Mesothelial cell of epicardium (in vitro differentiated cells): Measurements from ENCODE around the gene AKNA. TPM values are rescaled to one million over a fixed set of nuclear protein-coding genes. Genes with fewer than 3 reads are reported as not detected.

ENCODE experiments used
- DNase-seq, 2 experiments: peaks; one replicate each; pipeline ENCODE4 v3.0.0; 2021; ENCODE audit warnings: low spot score in 2 of 2; ENCODE audit not compliant: unreplicated experiment in 2 of 2
- H3K27ac Mint-ChIP-seq: 2 replicates; pipeline ENCODE4 v1.8.0; 2021; ENCODE audit warnings: mixed read lengths
- H3K27me3 Mint-ChIP-seq: 2 replicates; pipeline ENCODE4 v1.8.0; 2021; ENCODE audit warnings: low read depth, mixed read lengths
- H3K36me3 Mint-ChIP-seq: 2 replicates; pipeline ENCODE4 v1.8.0; 2021; ENCODE audit warnings: mixed read lengths
- H3K4me1 Mint-ChIP-seq: 2 replicates; pipeline ENCODE4 v1.8.0; 2021; ENCODE audit warnings: mixed read lengths
- H3K4me3 Mint-ChIP-seq: 2 replicates; pipeline ENCODE4 v1.8.0; 2021; ENCODE audit warnings: mild to moderate bottlenecking, moderate library complexity, mixed read lengths
- H3K9me3 Mint-ChIP-seq: 2 replicates; pipeline ENCODE4 v1.8.0; 2021; ENCODE audit warnings: mixed read lengths
- total RNA-seq: library from RNA; stranded (reverse); gene quantifications from 3 replicates; pipeline ENCODE4 v1.2.1, GENCODE V29; 2021
- TF ChIP-seq, protein P1 (sequence below): fragments of 200-600 bp; sonication (generic); IDR thresholded peaks from one replicate; pipeline ENCODE4 v1.5.0; 2021; ENCODE audit warnings: antibody characterized with exemption; ENCODE audit not compliant: unreplicated experiment

Gene AKNA
- total RNA-seq, 1 donor from 2014 or later, result 23.1 TPM

DNA sequence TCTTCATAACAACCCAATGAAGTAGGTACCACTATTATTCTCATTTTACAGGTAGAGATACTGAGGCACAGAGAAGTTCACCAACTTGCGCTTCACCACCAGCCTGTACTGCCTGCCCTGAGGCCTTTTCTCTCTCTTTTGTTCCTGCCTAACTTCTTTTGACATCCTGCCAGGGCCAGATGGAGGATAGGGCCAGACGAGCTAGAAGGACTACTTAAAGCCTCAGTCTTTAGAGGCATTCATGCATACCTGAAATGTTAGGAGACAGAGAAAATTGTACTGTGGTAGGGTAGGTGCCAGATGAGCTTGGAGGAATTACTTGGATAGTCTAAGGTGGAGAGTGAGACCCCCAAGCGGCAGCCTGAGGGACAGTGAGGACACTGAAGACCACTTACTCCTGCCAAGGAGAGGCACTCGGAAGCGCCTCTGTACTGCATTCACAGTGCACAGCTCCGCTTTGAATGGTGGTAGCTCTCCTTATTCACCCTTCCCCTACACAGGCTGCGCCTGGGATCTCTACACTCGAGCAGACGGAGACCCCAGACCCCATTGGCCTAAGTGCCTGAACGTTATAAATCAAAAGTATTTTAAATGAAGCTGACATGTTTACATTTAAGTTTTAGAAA lies 71.1 kb downstream of the AKNA start:
- Mint-ChIP-seq H3K4me1 (no peaks in the 10 kb centered on the region), H3K4me3 (no peak overlapping the region), H3K27ac (no peak overlapping the region), H3K9me3 (no peaks in the 10 kb centered on the region), H3K27me3 (no peaks in the 10 kb centered on the region), H3K36me3 (peaks cover 8% of the 10 kb centered on the region)
- TF ChIP-seq, protein P1, sequence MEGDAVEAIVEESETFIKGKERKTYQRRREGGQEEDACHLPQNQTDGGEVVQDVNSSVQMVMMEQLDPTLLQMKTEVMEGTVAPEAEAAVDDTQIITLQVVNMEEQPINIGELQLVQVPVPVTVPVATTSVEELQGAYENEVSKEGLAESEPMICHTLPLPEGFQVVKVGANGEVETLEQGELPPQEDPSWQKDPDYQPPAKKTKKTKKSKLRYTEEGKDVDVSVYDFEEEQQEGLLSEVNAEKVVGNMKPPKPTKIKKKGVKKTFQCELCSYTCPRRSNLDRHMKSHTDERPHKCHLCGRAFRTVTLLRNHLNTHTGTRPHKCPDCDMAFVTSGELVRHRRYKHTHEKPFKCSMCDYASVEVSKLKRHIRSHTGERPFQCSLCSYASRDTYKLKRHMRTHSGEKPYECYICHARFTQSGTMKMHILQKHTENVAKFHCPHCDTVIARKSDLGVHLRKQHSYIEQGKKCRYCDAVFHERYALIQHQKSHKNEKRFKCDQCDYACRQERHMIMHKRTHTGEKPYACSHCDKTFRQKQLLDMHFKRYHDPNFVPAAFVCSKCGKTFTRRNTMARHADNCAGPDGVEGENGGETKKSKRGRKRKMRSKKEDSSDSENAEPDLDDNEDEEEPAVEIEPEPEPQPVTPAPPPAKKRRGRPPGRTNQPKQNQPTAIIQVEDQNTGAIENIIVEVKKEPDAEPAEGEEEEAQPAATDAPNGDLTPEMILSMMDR, result no peak
- DNase-seq, result peak in 1 of 2 experiments; percentile 20

DNA sequence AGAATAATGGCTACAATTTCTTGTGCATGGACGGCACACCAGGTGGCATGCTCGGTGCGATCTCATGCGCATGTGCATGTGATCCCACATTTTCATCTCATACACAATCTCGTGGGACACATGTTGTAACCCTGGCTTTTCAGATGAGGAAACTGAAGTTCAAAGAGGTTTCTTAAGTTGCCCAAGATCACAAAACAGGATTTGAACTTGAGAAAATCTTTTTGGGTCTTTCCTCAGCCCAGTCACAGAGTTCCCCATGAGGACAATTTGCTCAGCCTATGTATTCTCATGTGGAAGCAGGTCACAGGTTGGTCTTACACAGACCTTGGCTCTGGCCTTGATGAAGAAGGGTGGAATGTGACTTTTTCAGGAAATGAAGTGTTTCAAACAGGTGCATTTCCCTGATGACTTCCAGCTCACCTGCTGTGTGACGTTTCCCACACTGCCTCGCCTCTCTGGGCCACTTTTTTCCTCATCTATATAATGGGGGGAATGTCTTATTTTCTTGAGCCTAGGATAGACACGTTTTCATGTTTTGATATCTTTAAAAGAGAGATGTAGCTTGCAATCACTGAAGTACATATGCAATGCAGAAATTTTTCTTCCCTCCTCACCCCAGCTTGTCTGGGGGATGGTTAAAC lies 71.9 kb downstream of the AKNA start:
- H3K4me1 Mint-ChIP-seq, result no peaks in the 10 kb centered on the region
- no peak overlapping the region for H3K27ac Mint-ChIP-seq
- no peaks in the 10 kb centered on the region for H3K27me3 Mint-ChIP-seq

DNA sequence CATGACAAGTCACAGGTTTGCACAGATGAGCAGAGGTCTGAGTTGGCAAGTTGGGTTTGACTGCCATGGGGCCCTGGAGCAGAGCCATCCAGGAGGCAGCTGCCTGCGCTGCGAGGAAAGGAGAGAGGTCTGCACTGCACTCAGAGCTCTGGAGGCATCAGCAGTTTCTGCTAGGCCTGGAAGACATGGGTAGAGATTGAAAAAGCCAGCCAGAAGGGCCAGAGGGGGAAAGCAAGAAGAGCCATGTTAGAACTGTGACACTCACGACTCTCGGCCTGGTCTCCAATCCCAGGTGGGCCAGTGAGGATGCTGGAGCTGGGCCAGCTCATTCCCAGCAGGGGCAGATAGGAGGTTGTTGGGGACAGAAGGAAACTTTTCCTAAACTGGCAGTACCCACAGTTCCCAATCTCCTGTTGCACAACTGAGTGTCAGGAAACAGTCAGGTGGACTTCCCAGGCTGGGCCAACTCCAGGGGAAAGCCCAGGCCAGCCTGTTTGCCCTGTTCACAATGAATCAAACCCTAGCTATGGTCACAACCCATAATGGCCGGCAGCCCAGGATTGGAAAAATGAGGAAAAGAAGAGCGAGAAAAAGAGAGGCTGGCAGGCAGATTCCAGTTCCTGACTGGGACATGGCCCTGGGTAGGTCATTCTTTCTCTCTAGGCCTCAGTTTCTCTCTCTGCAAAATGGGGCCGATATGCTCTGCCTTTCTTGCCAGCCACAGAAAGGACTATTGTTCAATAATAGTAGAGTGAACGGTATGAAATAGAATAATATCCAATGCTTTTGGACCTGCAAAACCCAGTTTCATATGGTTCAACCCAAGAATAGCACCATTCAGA lies 72.7 kb downstream of the AKNA start:
- peaks cover 15% of the 10 kb centered on the region for H3K36me3 Mint-ChIP-seq
- no peaks in the 10 kb centered on the region for H3K27me3 Mint-ChIP-seq
- no peaks in the 10 kb centered on the region for H3K9me3 Mint-ChIP-seq
- TF ChIP-seq, protein P1, result no peak
- H3K4me3 Mint-ChIP-seq, result no peak overlapping the region
- no peak overlapping the region for H3K27ac Mint-ChIP-seq
- H3K4me1 Mint-ChIP-seq, result no peaks in the 10 kb centered on the region
- DNase-seq, result peak in 1 of 2 experiments; percentile 26

More for the DNA sequence above, 71.9 kb downstream of the AKNA start:
- peaks cover 15% of the 10 kb centered on the region for H3K36me3 Mint-ChIP-seq
- TF ChIP-seq, protein P1, result no peak
- DNase-seq, result no peak
- no peaks in the 10 kb centered on the region for H3K9me3 Mint-ChIP-seq
- no peak overlapping the region for H3K4me3 Mint-ChIP-seq

DNA sequence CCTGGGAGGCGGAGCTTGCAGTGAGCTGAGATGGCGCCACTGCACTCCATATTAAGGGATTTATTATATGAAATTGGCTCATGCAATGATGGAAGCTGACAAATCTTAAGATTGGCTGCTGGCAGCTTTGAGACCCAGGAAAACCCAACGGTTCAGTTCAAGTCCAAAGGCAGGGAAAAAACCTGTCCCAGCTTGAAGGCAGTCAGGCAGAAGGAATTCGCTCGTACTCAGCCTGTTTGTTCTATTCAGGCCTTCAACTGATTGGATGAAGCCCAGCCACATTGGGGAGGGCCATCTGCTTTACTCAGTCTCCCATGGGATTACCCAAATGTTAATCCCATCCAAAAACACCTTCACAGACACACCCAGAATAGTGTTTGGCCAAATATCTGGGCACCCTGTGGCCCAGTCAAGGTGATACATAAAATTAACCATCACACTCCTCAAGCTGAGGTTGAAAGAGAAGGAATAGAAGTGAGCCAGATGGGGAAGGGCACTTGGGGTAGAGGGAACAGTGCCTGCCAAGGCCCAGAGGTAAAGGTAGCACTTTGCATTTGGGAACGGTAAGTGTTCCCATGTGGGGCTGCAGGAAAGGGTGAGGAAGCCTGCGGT lies 73.4 kb downstream of the AKNA start:
- Mint-ChIP-seq H3K36me3 (peaks cover 20% of the 10 kb centered on the region), H3K27me3 (no peaks in the 10 kb centered on the region), H3K4me3 (no peak overlapping the region), H3K9me3 (no peaks in the 10 kb centered on the region), H3K4me1 (no peaks in the 10 kb centered on the region), H3K27ac (no peak overlapping the region)
- TF ChIP-seq, protein P1, result no peak
- DNase-seq, result peak in 1 of 2 experiments; percentile 22

DNA sequence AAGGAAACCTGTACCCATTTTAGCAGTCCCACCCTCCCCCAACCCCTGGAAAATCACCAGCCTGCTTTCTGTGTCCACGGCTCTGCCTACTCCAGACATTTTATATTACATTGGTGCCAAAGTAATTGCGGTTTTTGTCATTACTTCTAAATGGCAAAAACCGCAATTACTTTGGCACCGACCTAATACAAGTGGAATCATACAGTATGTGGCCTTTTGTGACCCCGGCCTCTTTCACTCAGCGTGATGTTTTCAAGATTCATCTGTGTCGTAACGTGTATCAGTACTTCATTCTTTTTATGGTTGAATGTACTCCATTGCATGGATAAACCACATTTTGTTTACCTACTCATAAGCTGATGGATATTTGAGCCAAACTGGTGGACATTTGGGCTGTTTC lies 74.6 kb downstream of the AKNA start:
- Mint-ChIP-seq H3K4me3 (no peak overlapping the region), H3K4me1 (no peaks in the 10 kb centered on the region), H3K9me3 (no peaks in the 10 kb centered on the region), H3K27ac (no peak overlapping the region), H3K27me3 (no peaks in the 10 kb centered on the region), H3K36me3 (peaks cover 20% of the 10 kb centered on the region)
- TF ChIP-seq, protein P1, result no peak
- no peak for DNase-seq
